ENCODE results near the gene PCTP. TPM values are rescaled to one million over a fixed set of nuclear protein-coding genes. Genes with fewer than 3 reads are reported as not detected.
A peak's percentile ranks its signal among the peaks of the same experiment; 100 is the strongest.

PCTP gene
- total and polyA plus RNA-seq, 9 of the 15 experiments (the other 6 are each of a cell fraction or from before 2014, with no cell fraction given) = 10.9 to 62.3 (median 41.2) TPM

- Histone ChIP-seq H3K9me1 (ENCODE audit: control insufficient read depth, insufficient read depth, low read length) (no peaks in the 10 kb centered on the region), H3K4me1 (replicated peaks in 1 of 2; ENCODE audit: control insufficient read depth in 2 of 2, insufficient read depth in 2 of 2, low read length in 2 of 2) (peaks cover 0 to 6% of the 10 kb centered on the region in 2 experiments; a peak in 3 of 5 replicates), H3K36me3 (ENCODE audit: control insufficient read depth, insufficient read depth, low read length) (no peaks in the 10 kb centered on the region), H3K27ac (ENCODE audit: extremely low read depth, low read depth, low read length) (no peak overlapping the region), H3K79me2 (ENCODE audit: control insufficient read depth, insufficient read depth, low read length) (no peaks in the 10 kb centered on the region), H3K27me3 (ENCODE audit: control insufficient read depth in 2 of 2, insufficient read depth in 2 of 2, low read length in 2 of 2) (no peaks in the 10 kb centered on the region), H3K4me3 (no peak overlapping the region), H3K9me3 (replicated peaks; ENCODE audit: control insufficient read depth, insufficient read depth, low read depth, low read length) (no peaks in the 10 kb centered on the region), H2AFZ (ENCODE audit: low read depth, low read length) (peak overlapping the region; percentile 46; the same call in 1 of the 2 replicates), H4K20me1 (replicated peaks; ENCODE audit: control insufficient read depth, insufficient read depth, low read length) (no peaks in the 10 kb centered on the region), H3K4me2 (ENCODE audit: insufficient read depth, low read length) (no peak overlapping the region), H3K9ac (ENCODE audit: insufficient read depth in 1 of 2, low read depth in 2 of 2, low read length in 2 of 2) (no peak overlapping the region)
- in situ Hi-C loops (cut with MboI) (loop anchor here (5.0 kb wide), 1 partner anchor 191 kb away; no protein-coding TSS in a partner anchor), intact Hi-C loops (cut with micrococcal nuclease) (loop anchor here (1.0 to 10.0 kb wide), 3 partner anchors 47 to 191 kb away; no protein-coding TSS in a partner anchor)
- CTCF ChIA-PET (ENCODE audit: low intra/inter-chr PET ratio) = interaction anchor here (0.6 to 2.1 kb wide), 2 partner anchors 191 to 1215 kb away, joined by 3 to 20 read pairs; no protein-coding TSS in a partner anchor
- ATAC-seq (peak; percentile 83), DNase-seq (ENCODE audit: extremely low read depth in 1 of 4, low spot score in 3 of 4) (peak; percentile 42 to 83 (median 48)), FAIRE-seq (no peak)
- POLR2A ChIA-PET = interaction anchor here (1.0 to 1.2 kb wide), 5 partner anchors 10 to 421 kb away, joined by 3 to 7 read pairs (median 4); no protein-coding TSS in a partner anchor
- BruUV-seq (replicated peaks) = no TSS peak
- WGBS (ENCODE audit: insufficient coverage, low coverage, missing lambda C conversion rate) = 37% methylated on average over 11 of the region's 11 CpGs
- TF ChIP-seq EP300 (IDR thresholded peaks at IDR 0.05; ENCODE audit: low read length) = no peak
- TF ChIP-seq POLR2A (conservative IDR thresholded peaks at IDR 0.05) = no peak
- TF ChIP-seq ETV1 (tag; conservative IDR thresholded peaks at IDR 0.05; ENCODE audit: low read depth) = peak; percentile 47; the same call in 1 of the 2 replicates
- TF ChIP-seq EWSR1 (IDR thresholded peaks at IDR 0.05; ENCODE audit: borderline replicate concordance, low read depth, partially characterized antibody) = no peak
- TF ChIP-seq, protein P1, sequence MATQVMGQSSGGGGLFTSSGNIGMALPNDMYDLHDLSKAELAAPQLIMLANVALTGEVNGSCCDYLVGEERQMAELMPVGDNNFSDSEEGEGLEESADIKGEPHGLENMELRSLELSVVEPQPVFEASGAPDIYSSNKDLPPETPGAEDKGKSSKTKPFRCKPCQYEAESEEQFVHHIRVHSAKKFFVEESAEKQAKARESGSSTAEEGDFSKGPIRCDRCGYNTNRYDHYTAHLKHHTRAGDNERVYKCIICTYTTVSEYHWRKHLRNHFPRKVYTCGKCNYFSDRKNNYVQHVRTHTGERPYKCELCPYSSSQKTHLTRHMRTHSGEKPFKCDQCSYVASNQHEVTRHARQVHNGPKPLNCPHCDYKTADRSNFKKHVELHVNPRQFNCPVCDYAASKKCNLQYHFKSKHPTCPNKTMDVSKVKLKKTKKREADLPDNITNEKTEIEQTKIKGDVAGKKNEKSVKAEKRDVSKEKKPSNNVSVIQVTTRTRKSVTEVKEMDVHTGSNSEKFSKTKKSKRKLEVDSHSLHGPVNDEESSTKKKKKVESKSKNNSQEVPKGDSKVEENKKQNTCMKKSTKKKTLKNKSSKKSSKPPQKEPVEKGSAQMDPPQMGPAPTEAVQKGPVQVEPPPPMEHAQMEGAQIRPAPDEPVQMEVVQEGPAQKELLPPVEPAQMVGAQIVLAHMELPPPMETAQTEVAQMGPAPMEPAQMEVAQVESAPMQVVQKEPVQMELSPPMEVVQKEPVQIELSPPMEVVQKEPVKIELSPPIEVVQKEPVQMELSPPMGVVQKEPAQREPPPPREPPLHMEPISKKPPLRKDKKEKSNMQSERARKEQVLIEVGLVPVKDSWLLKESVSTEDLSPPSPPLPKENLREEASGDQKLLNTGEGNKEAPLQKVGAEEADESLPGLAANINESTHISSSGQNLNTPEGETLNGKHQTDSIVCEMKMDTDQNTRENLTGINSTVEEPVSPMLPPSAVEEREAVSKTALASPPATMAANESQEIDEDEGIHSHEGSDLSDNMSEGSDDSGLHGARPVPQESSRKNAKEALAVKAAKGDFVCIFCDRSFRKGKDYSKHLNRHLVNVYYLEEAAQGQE (IDR thresholded peaks at IDR 0.05; ENCODE audit: borderline replicate concordance) = peak; percentile 70
- TF ChIP-seq, protein P1 (CRISPR knock-in tag; IDR thresholded peaks at IDR 0.05; ENCODE audit: low read depth) = no peak
- TF ChIP-seq HBP1 (CRISPR knock-in tag; IDR thresholded peaks at IDR 0.05) = no peak
- peak; percentile 20; the same call in 1 of the 2 replicates for TF ChIP-seq C11orf30 (IDR thresholded peaks at IDR 0.05; ENCODE audit: low read depth)
- no peak for TF ChIP-seq CEBPB (tag; IDR thresholded peaks at IDR 0.05)
- TF ChIP-seq KLF16 (IDR thresholded peaks at IDR 0.05) = 0 out of 2 replicates have a peak, but pooled peaks have one; percentile 23
- TF ChIP-seq SMC3 (conservative IDR thresholded peaks at IDR 0.05; ENCODE audit: insufficient read depth, low read depth, low read length) = peak; percentile 45; the same call in 1 of the 2 replicates
- no peak for TF ChIP-seq FIP1L1 (IDR thresholded peaks at IDR 0.05; ENCODE audit: low read depth, low read length, poor library complexity, severe bottlenecking)
Measured at GRCh38 chr17:55717898-55718735, 32.7 kb upstream of the PCTP start.
